GM23338 (cell line): ENCODE data around the gene TGIF2. TPM values are rescaled to one million over a fixed set of nuclear protein-coding genes. Genes with fewer than 3 reads are reported as not detected.
A peak's percentile ranks its signal among the peaks of the same experiment; 100 is the strongest.

Experiments
- ATAC-seq: fragments of 200-7000 bp; cut with Tn5 transposase; 3 replicates; pipeline ENCODE4 v1.9.1; 2020
- DNase-seq: peaks from one replicate; pipeline ENCODE4 v3.0.0-alpha.2; 2015; ENCODE audit warnings: low spot score
- H2AFZ ChIP-seq: fragments of 200-600 bp; sonication (generic); 2 replicates; pipeline ENCODE4 v1.8.0; 2016; ENCODE audit warnings: antibody characterized with exemption, mild to moderate bottlenecking, moderate library complexity
- H3F3A ChIP-seq: fragments of 200-600 bp; sonication (generic); replicated peaks from 2 replicates; pipeline ENCODE4 v1.8.0; 2017; ENCODE audit warnings: antibody characterized with exemption, mixed run types, low read depth
- H3K27ac ChIP-seq: fragments of 200-600 bp; sonication (generic); 2 replicates; pipeline ENCODE4 v1.6.1; 2016; ENCODE audit warnings: low read depth
- H3K27me3 ChIP-seq: fragments of 200-600 bp; sonication (generic); 2 replicates; pipeline ENCODE4 v1.8.0; 2016; ENCODE audit warnings: mild to moderate bottlenecking, mixed run types, moderate library complexity; ENCODE audit not compliant: insufficient read depth
- H3K36me3 ChIP-seq: fragments of 200-600 bp; sonication (generic); 2 replicates; pipeline ENCODE4 v1.8.0; 2016; ENCODE audit warnings: mild to moderate bottlenecking; ENCODE audit not compliant: insufficient read depth
- H3K4me1 ChIP-seq: fragments of 200-600 bp; sonication (generic); 2 replicates; pipeline ENCODE4 v1.8.0; 2016; ENCODE audit warnings: mild to moderate bottlenecking, moderate library complexity; ENCODE audit not compliant: insufficient read depth
- H3K4me2 ChIP-seq: fragments of 200-600 bp; sonication (generic); 2 replicates; pipeline ENCODE4 v1.7.1; 2017; ENCODE audit warnings: mixed run types
- H3K4me3 ChIP-seq: fragments of 200-600 bp; sonication (generic); 2 replicates; pipeline ENCODE4 v1.6.1; 2016; ENCODE audit warnings: mixed run types
- H3K79me2 ChIP-seq: fragments of 200-600 bp; sonication (generic); replicated peaks from 2 replicates; pipeline ENCODE4 v1.8.0; 2017; ENCODE audit warnings: mild to moderate bottlenecking; ENCODE audit not compliant: insufficient read depth
- H3K9me2 ChIP-seq: fragments of 200-600 bp; sonication (generic); 2 replicates; pipeline ENCODE4 v1.8.0; 2017; ENCODE audit not compliant: insufficient read depth
- H4K20me1 ChIP-seq: fragments of 200-600 bp; sonication (generic); replicated peaks from 2 replicates; pipeline ENCODE4 v1.8.0; 2017; ENCODE audit warnings: mild to moderate bottlenecking; ENCODE audit not compliant: insufficient read depth
- H3K27ac Mint-ChIP-seq: 2 replicates; pipeline ENCODE4 v1.8.0; 2020; ENCODE audit warnings: inconsistent platforms, mild to moderate bottlenecking, moderate library complexity, mixed read lengths
- H3K27me3 Mint-ChIP-seq: 3 replicates; pipeline ENCODE4 v1.8.0; 2022; ENCODE audit warnings: low read depth, mild to moderate bottlenecking, moderate library complexity, mixed read lengths, inconsistent platforms; ENCODE audit not compliant: insufficient read depth, poor library complexity
- H3K36me3 Mint-ChIP-seq: 3 replicates; pipeline ENCODE4 v1.8.0; 2021; ENCODE audit warnings: low read depth, mild to moderate bottlenecking, inconsistent platforms, moderate library complexity, mixed read lengths
- H3K4me1 Mint-ChIP-seq: 3 replicates; pipeline ENCODE4 v1.8.0; 2020; ENCODE audit warnings: mild to moderate bottlenecking, inconsistent platforms, mixed read lengths
- H3K4me3 Mint-ChIP-seq: 3 replicates; pipeline ENCODE4 v1.8.0; 2021; ENCODE audit warnings: moderate library complexity, mild to moderate bottlenecking, inconsistent platforms, mixed read lengths
- H3K9me3 Mint-ChIP-seq: 3 replicates; pipeline ENCODE4 v1.8.0; 2020; ENCODE audit warnings: moderate library complexity, mild to moderate bottlenecking, inconsistent platforms, mixed read lengths
- EZH2 ChIP-seq: fragments of 200-600 bp; sonication (generic); IDR thresholded peaks from one replicate; pipeline ENCODE4 v1.8.0; 2017; ENCODE audit warnings: antibody characterized with exemption, mild to moderate bottlenecking, low read depth; ENCODE audit not compliant: unreplicated experiment
- NANOG ChIP-seq: IDR thresholded peaks from 2 replicates; pipeline ENCODE4 v1.6.1; 2016; ENCODE audit warnings: antibody characterized with exemption, borderline replicate concordance
- POLR2AphosphoS5 ChIP-seq: IDR thresholded peaks from 2 replicates; pipeline ENCODE4 v1.6.1; 2016; ENCODE audit warnings: antibody characterized with exemption, low read depth
- ZNF114 ChIP-seq: fragments of 250-450 bp; sonication (Bioruptor Pico); IDR thresholded peaks from 2 replicates; pipeline ENCODE4 v1.5.0; 2020; ENCODE audit warnings: mild to moderate bottlenecking, moderate library complexity
- polyA plus RNA-seq: library from polyadenylated mRNA; unstranded; fragments of >200 nt; fragmentation: Nextera tagmentation; extraction: Ambion mirVana; gene quantifications from 2 replicates; pipeline ENCODE4 v1.2.1, GENCODE V29; 2016
- total RNA-seq: library from RNA; depleted of rRNA; stranded (reverse); fragments of >200 nt; shearing (Covaris generic); gene quantifications from 2 replicates; pipeline ENCODE4 v1.2.3, GENCODE V29; 2014
- TF ChIP-seq, protein P1 (sequence below): IDR thresholded peaks from one replicate; pipeline ENCODE4 v1.6.1; 2018; ENCODE audit warnings: antibody characterized with exemption; ENCODE audit not compliant: unreplicated experiment
- TF ChIP-seq, protein P2 (sequence below), 2 experiments: fragments of 200-600 bp in 1 of 2; sonication (generic) in 1 of 2; conservative IDR thresholded peaks; 2 replicates each; pipeline versions ENCODE4 v1.5.1 to v1.6.1; 2016 to 2017; ENCODE audit warnings: antibody characterized with exemption in 2 of 2, low read depth in 2 of 2, mild to moderate bottlenecking in 2 of 2, moderate library complexity in 1 of 2

Gene TGIF2
- total and polyA plus RNA-seq, 2 experiments from 2014 or later: 47.6 to 63.2 TPM

DNA sequence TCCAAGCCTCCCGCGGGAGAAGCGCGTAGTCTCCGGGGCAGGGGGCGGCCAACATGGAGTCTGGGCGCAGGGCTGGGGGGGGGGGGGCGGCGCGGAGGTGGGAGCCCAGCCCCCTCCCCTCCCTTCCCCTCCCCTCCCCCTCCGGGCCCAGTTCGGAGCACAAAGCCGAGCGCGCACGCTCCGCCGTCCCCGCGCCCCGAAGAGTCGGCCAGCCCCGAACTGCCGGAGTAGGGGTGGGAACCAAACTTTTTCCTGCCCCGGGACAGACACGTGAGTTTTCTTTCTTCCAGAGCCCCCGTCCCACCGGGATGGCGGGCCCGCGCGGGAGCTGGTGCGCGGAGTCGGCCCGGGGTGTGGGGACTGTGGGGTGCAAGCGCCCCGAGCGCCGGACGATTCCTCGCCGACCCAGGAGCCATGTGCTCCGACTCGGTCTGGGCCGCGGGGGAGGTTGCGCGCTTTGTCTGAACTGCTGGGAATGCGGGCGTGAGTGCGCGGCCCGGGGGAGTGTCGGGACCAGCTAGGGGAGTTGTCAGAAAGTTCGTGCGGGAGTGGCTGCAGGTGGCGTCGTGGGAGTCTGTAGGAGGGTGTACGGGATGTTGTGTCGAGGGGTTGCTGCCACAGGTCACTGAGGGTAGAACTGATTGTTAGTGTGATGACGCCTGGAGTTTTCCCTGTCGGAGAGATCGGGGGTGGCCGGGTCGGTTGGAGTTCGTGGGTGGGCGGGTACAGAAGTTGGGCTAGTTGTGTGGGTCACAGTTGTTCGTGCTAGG is 1.2 kb downstream of the TGIF2 start:
- Histone ChIP-seq H3K36me3 (peaks cover 5% of the 10 kb centered on the region; the same call in 1 of the 2 replicates), H3K27ac (no peak overlapping the region), H3F3A (peaks cover 6% of the 10 kb centered on the region; the same call in 1 of the 2 replicates), H3K9me2 (no peaks in the 10 kb centered on the region), H3K4me1 (peaks cover 36% of the 10 kb centered on the region), H3K4me2 (peak overlapping the region; percentile 96), H3K27me3 (no peaks in the 10 kb centered on the region), H3K79me2 (peaks cover 61% of the 10 kb centered on the region), H4K20me1 (peaks cover 20% of the 10 kb centered on the region), H2AFZ (peak overlapping the region; percentile 69), H3K4me3 (peak overlapping the region; percentile 92)
- Mint-ChIP-seq H3K9me3 (no peaks in the 10 kb centered on the region), H3K27ac (peak overlapping the region; percentile 92), H3K36me3 (peaks cover 30% of the 10 kb centered on the region), H3K4me3 (peak overlapping the region; percentile 94), H3K27me3 (peaks cover 27% of the 10 kb centered on the region), H3K4me1 (peaks cover 47% of the 10 kb centered on the region)
- DNase-seq (peak; percentile 76), ATAC-seq (peak; percentile 15)
- TF ChIP-seq EZH2: no peak
- TF ChIP-seq POLR2AphosphoS5: peak; percentile 60
- no peak for TF ChIP-seq NANOG

DNA sequence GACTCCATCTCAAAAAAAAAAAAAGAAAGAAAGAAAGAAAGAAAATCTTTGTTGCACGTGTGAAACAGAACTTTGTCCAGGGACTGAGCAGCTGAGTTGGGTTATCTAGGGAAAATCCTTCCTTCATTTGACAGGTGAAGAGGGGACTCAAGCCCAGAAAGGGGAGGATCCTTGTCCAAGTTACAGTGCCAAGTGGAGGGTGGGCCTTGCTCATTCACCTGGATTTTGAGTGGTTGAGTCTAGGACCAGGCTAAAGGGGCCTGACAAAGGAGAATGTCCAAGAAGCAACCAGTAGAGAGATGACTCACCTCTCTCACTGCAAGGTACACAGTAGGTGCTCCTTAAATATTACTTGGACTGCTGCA is 2.7 kb downstream of the TGIF2 start:
- Mint-ChIP-seq H3K4me3 (peak overlapping the region; percentile 94; the same call in 2 of the 3 replicates), H3K9me3 (no peaks in the 10 kb centered on the region), H3K27me3 (peaks cover 27% of the 10 kb centered on the region), H3K36me3 (peaks cover 34% of the 10 kb centered on the region), H3K27ac (no peak overlapping the region), H3K4me1 (peaks cover 36% of the 10 kb centered on the region)
- peaks cover 22% of the 10 kb centered on the region for H3K4me1 ChIP-seq
- no peak overlapping the region for H2AFZ ChIP-seq
- H3K4me2 ChIP-seq: peak overlapping the region; percentile 96; the same call in 1 of the 2 replicates
- H4K20me1 ChIP-seq: peaks cover 20% of the 10 kb centered on the region
- no peak for ATAC-seq
- no peak overlapping the region for H3K27ac ChIP-seq
- DNase-seq: no peak
- peaks cover 17% of the 10 kb centered on the region for H3K36me3 ChIP-seq
- H3K9me2 ChIP-seq: no peaks in the 10 kb centered on the region
- TF ChIP-seq, protein P1, sequence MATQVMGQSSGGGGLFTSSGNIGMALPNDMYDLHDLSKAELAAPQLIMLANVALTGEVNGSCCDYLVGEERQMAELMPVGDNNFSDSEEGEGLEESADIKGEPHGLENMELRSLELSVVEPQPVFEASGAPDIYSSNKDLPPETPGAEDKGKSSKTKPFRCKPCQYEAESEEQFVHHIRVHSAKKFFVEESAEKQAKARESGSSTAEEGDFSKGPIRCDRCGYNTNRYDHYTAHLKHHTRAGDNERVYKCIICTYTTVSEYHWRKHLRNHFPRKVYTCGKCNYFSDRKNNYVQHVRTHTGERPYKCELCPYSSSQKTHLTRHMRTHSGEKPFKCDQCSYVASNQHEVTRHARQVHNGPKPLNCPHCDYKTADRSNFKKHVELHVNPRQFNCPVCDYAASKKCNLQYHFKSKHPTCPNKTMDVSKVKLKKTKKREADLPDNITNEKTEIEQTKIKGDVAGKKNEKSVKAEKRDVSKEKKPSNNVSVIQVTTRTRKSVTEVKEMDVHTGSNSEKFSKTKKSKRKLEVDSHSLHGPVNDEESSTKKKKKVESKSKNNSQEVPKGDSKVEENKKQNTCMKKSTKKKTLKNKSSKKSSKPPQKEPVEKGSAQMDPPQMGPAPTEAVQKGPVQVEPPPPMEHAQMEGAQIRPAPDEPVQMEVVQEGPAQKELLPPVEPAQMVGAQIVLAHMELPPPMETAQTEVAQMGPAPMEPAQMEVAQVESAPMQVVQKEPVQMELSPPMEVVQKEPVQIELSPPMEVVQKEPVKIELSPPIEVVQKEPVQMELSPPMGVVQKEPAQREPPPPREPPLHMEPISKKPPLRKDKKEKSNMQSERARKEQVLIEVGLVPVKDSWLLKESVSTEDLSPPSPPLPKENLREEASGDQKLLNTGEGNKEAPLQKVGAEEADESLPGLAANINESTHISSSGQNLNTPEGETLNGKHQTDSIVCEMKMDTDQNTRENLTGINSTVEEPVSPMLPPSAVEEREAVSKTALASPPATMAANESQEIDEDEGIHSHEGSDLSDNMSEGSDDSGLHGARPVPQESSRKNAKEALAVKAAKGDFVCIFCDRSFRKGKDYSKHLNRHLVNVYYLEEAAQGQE: no peak
- TF ChIP-seq POLR2AphosphoS5: no peak
- TF ChIP-seq NANOG: no peak
- no peak for TF ChIP-seq ZNF114 (CRISPR knock-in tag)
- TF ChIP-seq EZH2: no peak
- TF ChIP-seq, protein P2, sequence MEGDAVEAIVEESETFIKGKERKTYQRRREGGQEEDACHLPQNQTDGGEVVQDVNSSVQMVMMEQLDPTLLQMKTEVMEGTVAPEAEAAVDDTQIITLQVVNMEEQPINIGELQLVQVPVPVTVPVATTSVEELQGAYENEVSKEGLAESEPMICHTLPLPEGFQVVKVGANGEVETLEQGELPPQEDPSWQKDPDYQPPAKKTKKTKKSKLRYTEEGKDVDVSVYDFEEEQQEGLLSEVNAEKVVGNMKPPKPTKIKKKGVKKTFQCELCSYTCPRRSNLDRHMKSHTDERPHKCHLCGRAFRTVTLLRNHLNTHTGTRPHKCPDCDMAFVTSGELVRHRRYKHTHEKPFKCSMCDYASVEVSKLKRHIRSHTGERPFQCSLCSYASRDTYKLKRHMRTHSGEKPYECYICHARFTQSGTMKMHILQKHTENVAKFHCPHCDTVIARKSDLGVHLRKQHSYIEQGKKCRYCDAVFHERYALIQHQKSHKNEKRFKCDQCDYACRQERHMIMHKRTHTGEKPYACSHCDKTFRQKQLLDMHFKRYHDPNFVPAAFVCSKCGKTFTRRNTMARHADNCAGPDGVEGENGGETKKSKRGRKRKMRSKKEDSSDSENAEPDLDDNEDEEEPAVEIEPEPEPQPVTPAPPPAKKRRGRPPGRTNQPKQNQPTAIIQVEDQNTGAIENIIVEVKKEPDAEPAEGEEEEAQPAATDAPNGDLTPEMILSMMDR (conservative IDR thresholded peaks at IDR 0.05; ENCODE audit: low read depth in 2 of 2): no peak
- no peaks in the 10 kb centered on the region for H3K27me3 ChIP-seq
- peaks cover 50% of the 10 kb centered on the region for H3K79me2 ChIP-seq
- H3F3A ChIP-seq: peaks cover 6% of the 10 kb centered on the region; the same call in 1 of the 2 replicates
- H3K4me3 ChIP-seq: peak overlapping the region; percentile 92
